Naive B cell (primary cell): ENCODE measurements around the gene NINJ1. TPM values are rescaled to one million over a fixed set of nuclear protein-coding genes. Genes with fewer than 3 reads are reported as not detected.

Experiments
- ATAC-seq, 2 donors: fragments of 150-1000 bp; cut with Tn5 transposase; 2 replicates each; pipeline ENCODE4 v1.10.0; 2021; ENCODE audit warnings: low read depth in 2 of 2, mild to moderate bottlenecking in 2 of 2, moderate library complexity in 2 of 2
- DNase-seq: peaks from one replicate; pipeline ENCODE4 v3.0.0; 2022
- H3K27ac Mint-ChIP-seq, 6 donors: one replicate each; pipeline ENCODE4 v1.8.0; 2020 to 2022; ENCODE audit warnings: mild to moderate bottlenecking in 6 of 6, mixed read lengths in 6 of 6, moderate library complexity in 5 of 6, inconsistent platforms in 2 of 6
- H3K27me3 Mint-ChIP-seq, 3 donors: one replicate each; pipeline ENCODE4 v1.8.0; 2021 to 2022; ENCODE audit warnings: mixed read lengths in 3 of 3, mild to moderate bottlenecking in 1 of 3
- H3K36me3 Mint-ChIP-seq, 2 donors: one replicate each; pipeline ENCODE4 v1.8.0; 2020 to 2022; ENCODE audit warnings: mixed read lengths in 2 of 2, inconsistent platforms in 1 of 2, mild to moderate bottlenecking in 1 of 2
- H3K4me1 Mint-ChIP-seq, 3 donors: one replicate each; pipeline ENCODE4 v1.8.0; 2020 to 2022; ENCODE audit warnings: mixed read lengths in 3 of 3, inconsistent platforms in 1 of 3, mild to moderate bottlenecking in 1 of 3, moderate library complexity in 1 of 3
- H3K4me3 Mint-ChIP-seq, 8 donors: one replicate each; pipeline ENCODE4 v1.8.0; 2020 to 2022; ENCODE audit warnings: mild to moderate bottlenecking in 8 of 8, mixed read lengths in 8 of 8, moderate library complexity in 8 of 8, inconsistent platforms in 2 of 8
- H3K9me3 Mint-ChIP-seq, 7 donors: one replicate each; pipeline ENCODE4 v1.8.0; 2020 to 2022; ENCODE audit warnings: mixed read lengths in 7 of 7, mild to moderate bottlenecking in 5 of 7, inconsistent platforms in 2 of 7, moderate library complexity in 1 of 7
- polyA plus RNA-seq, 6 donors: library from polyadenylated mRNA; unstranded; fragments of 300-500 nt; fragmentation: Illumina TruSeq; gene quantifications; one replicate each; pipeline ENCODE4 v1.2.3, GENCODE V29; 2021; ENCODE audit warnings: low read depth in 6 of 6

The NINJ1 gene
- polyA plus RNA-seq, 6 donors from 2014 or later = 4.3 to 14.2 (median 7.1) TPM

DNA sequence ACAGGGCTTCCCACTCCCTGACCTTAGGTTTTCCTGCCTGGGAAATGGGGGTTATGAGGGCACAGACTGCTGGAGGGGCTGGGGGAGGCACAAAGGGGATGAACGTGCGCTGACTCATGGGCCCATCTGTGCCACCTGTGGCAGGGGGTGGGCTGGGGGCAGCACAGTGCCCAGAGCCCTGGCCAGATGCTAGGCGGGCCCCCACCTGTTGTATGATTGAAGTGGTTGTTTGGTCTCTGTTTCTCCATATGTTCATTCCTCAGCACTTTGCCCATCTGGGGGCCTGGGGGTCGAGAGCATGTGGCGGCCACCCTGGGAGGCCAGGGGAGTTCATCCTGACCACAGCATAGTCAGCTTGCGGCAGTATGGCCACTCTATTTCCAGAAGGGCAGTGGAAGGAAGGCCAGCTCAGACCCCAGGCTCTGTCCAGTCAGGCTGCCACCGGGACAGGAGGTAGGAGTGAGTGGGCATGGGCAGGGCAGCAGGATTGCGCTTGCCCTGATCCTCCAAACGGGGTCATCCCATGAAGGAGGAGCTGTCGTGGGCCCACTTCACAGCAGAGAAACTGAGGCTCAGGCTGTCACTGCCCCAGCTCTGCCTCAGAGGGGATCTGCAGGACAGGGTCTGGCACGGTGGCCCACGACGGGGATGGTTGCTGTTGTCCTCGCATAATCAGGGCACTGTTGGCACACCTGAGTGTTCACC is 841 bp upstream of the NINJ1 start:
- peaks cover 0 to 21% (median 0%) of the 10 kb centered on the region in 3 donors for H3K27me3 Mint-ChIP-seq
- H3K27ac Mint-ChIP-seq = peak overlapping the region; percentile 95 to 100 (median 97)
- peaks cover 0 to 6% (median 3%) of the 10 kb centered on the region in 7 donors for H3K9me3 Mint-ChIP-seq
- DNase-seq (no peak), ATAC-seq (no peak)
- peaks cover 0 to 7% of the 10 kb centered on the region in 2 donors for H3K36me3 Mint-ChIP-seq
- peak overlapping the region; percentile 85 to 92 (median 88) for H3K4me3 Mint-ChIP-seq
- peaks cover 35 to 58% (median 48%) of the 10 kb centered on the region in 3 donors for H3K4me1 Mint-ChIP-seq

DNA sequence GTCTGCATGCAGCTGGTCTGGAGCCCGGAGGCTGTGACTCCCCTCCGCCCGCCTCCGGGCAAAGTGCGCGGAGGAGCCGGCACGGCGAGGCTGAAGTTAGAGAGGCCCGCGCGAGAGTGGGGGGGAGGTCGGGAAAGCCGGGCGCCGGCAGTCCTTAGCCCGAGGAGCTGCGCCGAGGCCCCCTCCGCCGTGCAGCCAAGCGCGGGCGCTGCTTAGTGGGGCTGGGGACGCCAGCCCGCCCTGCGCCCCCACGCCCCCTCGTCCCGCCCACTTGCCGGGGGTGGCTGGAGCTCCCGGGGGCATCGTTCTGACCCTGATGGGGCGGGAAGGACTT is 403 bp downstream of the NINJ1 start:
- ATAC-seq (no peak), DNase-seq (no peak)
- Mint-ChIP-seq H3K36me3 (no peaks in the 10 kb centered on the region), H3K4me1 (peaks cover 30 to 53% (median 43%) of the 10 kb centered on the region in 3 donors), H3K9me3 (peaks cover 0 to 4% (median 3%) of the 10 kb centered on the region in 7 donors), H3K27me3 (peaks cover 0 to 16% (median 0%) of the 10 kb centered on the region in 3 donors), H3K4me3 (peak overlapping the region; percentile 80 to 92 (median 88)), H3K27ac (peak overlapping the region; percentile 63 to 100 (median 94))

DNA sequence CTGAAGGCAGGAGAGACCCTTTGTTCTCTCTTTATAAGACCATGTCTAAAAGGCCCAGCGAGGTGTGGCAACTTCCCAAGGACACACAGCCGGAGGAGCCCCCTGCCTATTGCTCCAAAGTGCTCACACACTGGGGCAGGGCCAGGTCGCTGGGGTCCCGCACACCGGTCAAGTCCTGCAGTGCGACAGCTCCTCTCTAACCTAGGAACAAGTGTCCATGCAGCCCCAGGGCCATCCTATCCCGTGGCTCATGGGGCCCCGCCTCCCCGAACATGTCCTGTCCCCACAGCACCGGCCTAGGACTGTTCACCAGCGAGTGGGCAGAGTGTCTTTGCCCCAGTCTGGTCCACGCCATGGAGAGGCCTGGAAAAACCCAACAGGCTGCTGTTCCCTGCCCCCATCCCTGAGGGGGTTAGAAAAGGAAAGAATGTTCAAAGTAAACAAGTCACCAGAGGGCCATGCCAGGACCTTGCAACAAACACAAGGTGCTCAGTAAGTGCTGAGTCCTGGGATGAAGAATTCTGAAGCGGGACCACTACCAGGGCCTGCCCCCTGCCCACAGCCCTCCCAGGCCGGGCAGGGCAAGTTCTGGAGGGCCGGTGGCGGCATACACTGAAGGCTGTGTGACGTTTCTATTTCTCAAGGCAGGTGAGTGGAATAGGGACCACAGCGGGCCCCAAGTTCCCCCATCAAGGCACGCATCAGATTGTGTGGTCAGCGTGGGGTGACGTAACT is 938 bp downstream of the NINJ1 start:
- peaks cover 28 to 53% (median 41%) of the 10 kb centered on the region in 3 donors for H3K4me1 Mint-ChIP-seq
- peak overlapping the region; percentile 68 to 92 (median 88) for H3K4me3 Mint-ChIP-seq
- H3K36me3 Mint-ChIP-seq = no peaks in the 10 kb centered on the region
- H3K27me3 Mint-ChIP-seq = peaks cover 0 to 16% (median 0%) of the 10 kb centered on the region in 3 donors
- DNase-seq = peak; percentile 55
- H3K9me3 Mint-ChIP-seq = peaks cover 0 to 3% (median 0%) of the 10 kb centered on the region in 7 donors
- H3K27ac Mint-ChIP-seq = peak overlapping the region; percentile 63 to 100 (median 94)
- ATAC-seq = peak; percentile 30 to 49

DNA sequence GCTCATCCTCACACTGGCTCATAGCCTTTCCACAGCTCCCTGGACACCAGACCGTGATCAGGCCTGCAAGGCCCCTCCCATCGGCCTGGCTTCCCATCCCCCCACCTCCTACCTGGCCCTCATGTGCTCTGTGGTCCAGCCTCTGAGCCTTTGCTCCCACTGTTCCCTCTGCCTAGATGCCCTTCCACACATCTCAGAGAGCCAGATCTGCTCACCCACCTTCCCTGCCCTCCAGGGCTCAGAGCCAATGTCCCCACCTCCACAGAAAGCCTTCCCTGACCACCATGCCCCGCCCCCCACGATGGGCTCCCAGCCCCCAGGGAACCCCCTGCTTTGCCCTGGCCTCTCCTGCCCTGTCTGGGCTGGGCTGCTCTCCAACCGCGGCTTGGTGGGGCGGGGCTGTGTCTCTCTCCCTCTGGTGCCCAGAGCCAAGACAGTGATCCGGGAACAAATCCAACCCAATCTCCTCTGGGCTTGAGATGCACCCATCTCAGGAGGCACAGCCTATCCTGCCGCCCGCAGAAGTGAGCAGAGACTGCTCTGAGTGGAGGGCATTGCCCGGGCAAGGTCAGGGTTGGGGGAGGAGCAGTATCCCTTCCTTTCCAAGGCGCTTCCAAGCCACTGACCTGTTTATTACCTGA is 1.6 kb downstream of the NINJ1 start:
- no peak for DNase-seq
- peaks cover 25 to 53% (median 39%) of the 10 kb centered on the region in 3 donors for H3K4me1 Mint-ChIP-seq
- H3K36me3 Mint-ChIP-seq = no peaks in the 10 kb centered on the region

DNA sequence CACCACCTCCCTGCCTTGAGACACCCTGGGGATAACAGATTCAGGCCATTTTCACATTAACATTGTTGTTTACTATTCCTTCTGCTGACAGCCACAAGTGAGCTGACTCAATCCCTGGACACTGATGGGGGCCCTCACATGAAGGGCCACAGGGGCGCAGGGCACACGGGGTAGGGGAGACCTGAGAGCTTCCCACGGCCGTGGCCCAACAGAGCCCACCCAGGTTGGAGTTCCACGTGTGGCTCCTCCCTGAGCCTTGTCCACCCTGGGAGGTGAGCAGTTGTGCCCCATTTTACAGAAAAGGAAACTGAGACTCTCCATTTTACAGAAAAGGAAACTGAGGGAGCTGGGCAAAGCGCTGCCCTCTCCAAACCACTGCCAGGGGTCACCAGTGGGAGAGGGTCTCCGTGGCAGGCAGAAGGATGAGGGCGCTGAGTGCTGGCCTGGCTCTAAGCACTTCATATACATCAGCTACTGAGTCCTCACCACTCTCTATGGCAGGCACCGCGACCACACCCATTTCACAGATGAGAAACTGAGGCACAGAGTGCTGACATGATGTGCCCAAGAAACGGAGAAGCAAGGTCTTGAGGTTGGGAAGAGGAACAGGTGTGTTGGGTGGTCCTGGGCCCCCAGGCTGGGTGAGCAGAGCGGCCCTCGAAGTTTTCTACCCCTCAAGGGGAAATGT is 2.3 kb downstream of the NINJ1 start:
- peaks cover 30 to 55% (median 40%) of the 10 kb centered on the region in 3 donors for H3K4me1 Mint-ChIP-seq

More for the DNA sequence above, 1.6 kb downstream of the NINJ1 start:
- peak overlapping the region in 6 of 8 donors; percentile 32 to 90 (median 84) for H3K4me3 Mint-ChIP-seq
- peaks cover 0 to 16% (median 0%) of the 10 kb centered on the region in 3 donors for H3K27me3 Mint-ChIP-seq
- no peak for ATAC-seq
- no peaks in the 10 kb centered on the region for H3K9me3 Mint-ChIP-seq
- H3K27ac Mint-ChIP-seq = peak overlapping the region in 5 of 6 donors; percentile 69 to 100 (median 96)

DNA sequence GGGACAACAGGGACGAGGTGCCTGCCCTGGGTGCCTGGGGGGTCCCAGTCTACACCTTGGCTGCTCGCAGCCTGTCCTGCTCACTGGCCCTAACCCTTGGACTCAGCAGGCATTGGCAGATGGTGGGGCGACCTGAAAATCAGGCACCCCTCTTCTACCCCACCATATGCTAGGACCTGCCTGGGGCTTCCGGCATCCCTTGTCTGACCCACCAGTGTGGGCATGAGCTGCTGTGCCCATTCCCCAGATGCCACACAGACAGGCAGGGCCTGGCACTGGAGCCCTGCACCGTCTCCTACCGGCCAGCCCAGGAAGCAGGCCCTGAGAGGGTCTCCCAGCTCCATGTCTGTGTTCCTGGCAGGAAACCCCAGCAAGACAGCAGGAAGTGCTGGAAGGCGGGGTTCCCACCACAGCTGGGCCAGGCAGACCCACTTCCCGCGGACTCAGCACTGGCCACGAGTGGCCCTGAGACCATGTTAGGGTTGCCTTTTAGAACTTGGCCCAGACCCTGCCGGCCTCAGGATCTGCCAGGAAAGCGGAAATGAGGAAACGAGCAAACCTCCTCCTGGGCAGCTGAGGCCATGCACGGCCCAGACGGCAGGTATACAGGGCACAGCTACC is 3.1 kb downstream of the NINJ1 start:
- no peak for DNase-seq
- peaks cover 35 to 50% (median 35%) of the 10 kb centered on the region in 3 donors for H3K4me1 Mint-ChIP-seq
- no peaks in the 10 kb centered on the region for H3K36me3 Mint-ChIP-seq
- peak overlapping the region in 1 of 8 donors; percentile 88 for H3K4me3 Mint-ChIP-seq
- H3K9me3 Mint-ChIP-seq = no peaks in the 10 kb centered on the region
- ATAC-seq = no peak
- peaks cover 0 to 16% (median 0%) of the 10 kb centered on the region in 3 donors for H3K27me3 Mint-ChIP-seq
- H3K27ac Mint-ChIP-seq = peak overlapping the region in 2 of 6 donors; percentile 36 to 96

More for the DNA sequence above, 2.3 kb downstream of the NINJ1 start:
- no peaks in the 10 kb centered on the region for H3K36me3 Mint-ChIP-seq
- DNase-seq (no peak), ATAC-seq (no peak)
- peak overlapping the region in 4 of 8 donors; percentile 66 to 88 (median 75) for H3K4me3 Mint-ChIP-seq
- H3K27me3 Mint-ChIP-seq = peaks cover 0 to 16% (median 0%) of the 10 kb centered on the region in 3 donors
- no peaks in the 10 kb centered on the region for H3K9me3 Mint-ChIP-seq
- peak overlapping the region in 5 of 6 donors; percentile 80 to 96 (median 90) for H3K27ac Mint-ChIP-seq

DNA sequence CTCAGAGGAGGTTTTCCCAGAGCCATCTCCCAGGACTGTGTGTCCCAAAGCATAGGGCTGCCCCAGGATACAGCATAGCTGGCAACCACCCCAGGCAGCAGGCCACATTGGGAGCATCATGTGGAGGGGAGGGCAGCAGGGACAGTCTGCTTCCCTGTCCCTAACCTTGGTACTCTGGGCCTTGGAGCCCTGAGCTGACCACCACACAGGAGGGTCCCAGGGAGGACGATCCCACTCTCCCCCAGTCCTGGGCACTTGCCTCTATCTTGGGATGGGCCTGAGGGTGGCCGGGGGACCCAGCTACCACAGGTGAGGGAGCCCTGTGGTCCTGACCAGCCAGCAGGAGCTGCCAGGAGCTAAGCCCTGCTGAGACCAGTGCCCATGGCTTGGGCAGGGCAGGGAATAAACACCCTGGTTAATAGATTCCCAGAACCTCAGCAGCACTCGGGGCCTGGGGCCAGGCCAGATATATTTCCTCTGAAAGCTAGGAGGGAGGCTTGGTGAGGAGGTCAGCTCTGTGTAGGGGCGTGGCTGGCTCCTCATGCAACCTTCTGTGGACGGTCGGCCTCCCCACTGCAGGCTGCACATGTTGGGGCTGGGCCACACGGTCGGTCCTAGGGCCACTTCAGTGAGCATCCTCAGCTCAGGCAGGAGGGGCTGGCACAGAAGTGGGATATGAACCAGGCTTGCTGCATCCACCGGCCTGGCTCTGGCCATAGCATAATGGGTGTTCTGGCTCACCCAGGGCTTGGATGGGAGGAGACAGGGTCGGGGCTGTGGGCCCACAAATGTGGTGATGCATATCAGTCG is 4.2 kb downstream of the NINJ1 start:
- H3K27me3 Mint-ChIP-seq = peaks cover 0 to 15% (median 0%) of the 10 kb centered on the region in 3 donors
- peak overlapping the region in 2 of 6 donors; percentile 51 to 96 for H3K27ac Mint-ChIP-seq
- peaks cover 33 to 48% (median 35%) of the 10 kb centered on the region in 3 donors for H3K4me1 Mint-ChIP-seq
- H3K9me3 Mint-ChIP-seq = no peaks in the 10 kb centered on the region
- DNase-seq (no peak), ATAC-seq (no peak)
- peak overlapping the region in 1 of 8 donors; percentile 54 for H3K4me3 Mint-ChIP-seq
- no peaks in the 10 kb centered on the region for H3K36me3 Mint-ChIP-seq

DNA sequence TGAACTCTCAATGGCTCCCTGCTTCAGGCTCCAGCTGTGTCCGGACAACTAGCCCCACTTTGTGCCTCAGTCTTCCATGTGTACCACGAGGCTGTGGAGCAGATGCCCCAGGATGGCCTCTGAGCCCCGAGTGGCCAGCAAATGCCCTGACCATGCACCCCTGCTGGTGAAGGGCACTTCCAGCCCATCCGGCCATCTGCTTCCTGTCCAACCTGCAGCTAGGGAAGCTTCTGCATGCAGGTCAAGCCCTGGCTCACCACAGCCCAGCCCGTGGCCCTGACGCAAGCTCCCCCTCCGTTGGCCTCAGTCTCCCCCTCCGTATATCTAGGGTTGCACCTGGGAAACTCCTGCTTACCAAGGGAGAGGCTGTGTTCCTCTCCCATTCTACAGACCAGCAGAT is 4.8 kb downstream of the NINJ1 start:
- Mint-ChIP-seq H3K27me3 (peaks cover 0 to 11% (median 0%) of the 10 kb centered on the region in 3 donors), H3K4me1 (peaks cover 28 to 42% (median 30%) of the 10 kb centered on the region in 3 donors), H3K9me3 (no peaks in the 10 kb centered on the region), H3K36me3 (no peaks in the 10 kb centered on the region), H3K27ac (peak overlapping the region in 1 of 6 donors; percentile 11), H3K4me3 (no peak overlapping the region)
- no peak for ATAC-seq
- no peak for DNase-seq

DNA sequence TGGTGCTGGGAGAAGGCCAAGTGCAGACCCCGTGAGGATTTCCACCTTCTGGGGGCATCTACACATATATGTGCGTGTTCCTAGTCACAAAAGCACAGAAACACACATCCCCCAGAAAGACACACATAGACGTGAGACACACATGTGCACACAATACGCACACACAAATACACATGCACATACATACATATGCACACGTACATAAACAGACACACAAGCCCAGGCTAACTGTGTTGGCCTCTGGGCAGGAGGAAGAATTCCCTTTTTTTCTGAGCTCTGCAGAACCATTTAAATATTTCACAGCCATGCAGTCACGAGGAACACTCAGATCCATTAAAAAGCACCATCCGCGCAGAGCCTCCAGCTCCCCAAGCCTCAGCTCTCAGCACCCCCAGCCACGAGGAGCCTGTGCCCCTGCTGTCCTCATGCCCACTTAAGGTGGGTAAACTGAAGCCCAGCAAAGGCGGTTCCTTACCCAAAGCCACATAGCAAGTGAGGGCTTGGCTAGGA is 5.3 kb downstream of the NINJ1 start:
- Mint-ChIP-seq H3K4me3 (peak overlapping the region in 1 of 8 donors; percentile 1), H3K9me3 (no peaks in the 10 kb centered on the region), H3K36me3 (no peaks in the 10 kb centered on the region), H3K27ac (peak overlapping the region in 2 of 6 donors; percentile 0 to 73), H3K27me3 (peaks cover 0 to 11% (median 0%) of the 10 kb centered on the region in 3 donors), H3K4me1 (peaks cover 28 to 42% (median 30%) of the 10 kb centered on the region in 3 donors)
- ATAC-seq (no peak), DNase-seq (no peak)

DNA sequence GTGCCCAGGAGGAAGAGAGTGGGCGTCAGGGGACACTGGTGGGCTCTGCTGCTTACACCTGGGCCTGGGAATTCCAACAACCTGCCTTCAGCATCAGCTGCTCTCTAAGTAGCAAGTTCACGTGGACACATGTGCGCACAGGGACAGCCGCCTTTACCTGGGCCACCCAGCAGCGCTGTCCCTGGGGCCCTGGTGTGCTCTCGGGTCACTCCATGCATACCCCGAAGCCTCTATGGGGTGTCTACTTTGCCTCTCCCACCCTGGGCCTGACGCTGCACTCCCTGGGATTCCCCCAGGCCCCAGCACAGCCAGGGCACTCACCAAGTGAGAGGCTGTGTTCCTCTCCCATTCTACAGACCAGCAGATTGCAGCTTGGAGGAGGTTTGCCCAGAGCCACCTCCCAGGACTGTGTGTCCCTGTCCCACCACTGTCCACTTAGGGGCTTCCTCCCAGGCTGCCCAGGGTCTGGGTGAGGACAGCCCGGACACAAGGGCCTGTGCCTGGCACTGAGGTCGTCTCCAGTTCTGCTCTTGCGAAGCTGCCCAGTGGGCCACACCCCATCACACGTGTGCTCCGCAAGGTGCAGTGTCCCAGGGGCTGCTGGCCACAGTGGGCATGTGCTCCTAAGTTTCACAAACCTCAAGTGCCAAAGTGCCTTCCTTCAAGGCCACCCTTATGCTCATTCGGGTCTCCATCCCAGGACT is 5.9 kb downstream of the NINJ1 start:
- Mint-ChIP-seq H3K27me3 (peaks cover 0 to 9% (median 0%) of the 10 kb centered on the region in 3 donors), H3K4me1 (peaks cover 25 to 36% (median 26%) of the 10 kb centered on the region in 3 donors), H3K27ac (peak overlapping the region in 3 of 6 donors; percentile 0 to 73 (median 24)), H3K4me3 (no peak overlapping the region), H3K9me3 (no peaks in the 10 kb centered on the region), H3K36me3 (no peaks in the 10 kb centered on the region)
- DNase-seq (no peak), ATAC-seq (no peak)

DNA sequence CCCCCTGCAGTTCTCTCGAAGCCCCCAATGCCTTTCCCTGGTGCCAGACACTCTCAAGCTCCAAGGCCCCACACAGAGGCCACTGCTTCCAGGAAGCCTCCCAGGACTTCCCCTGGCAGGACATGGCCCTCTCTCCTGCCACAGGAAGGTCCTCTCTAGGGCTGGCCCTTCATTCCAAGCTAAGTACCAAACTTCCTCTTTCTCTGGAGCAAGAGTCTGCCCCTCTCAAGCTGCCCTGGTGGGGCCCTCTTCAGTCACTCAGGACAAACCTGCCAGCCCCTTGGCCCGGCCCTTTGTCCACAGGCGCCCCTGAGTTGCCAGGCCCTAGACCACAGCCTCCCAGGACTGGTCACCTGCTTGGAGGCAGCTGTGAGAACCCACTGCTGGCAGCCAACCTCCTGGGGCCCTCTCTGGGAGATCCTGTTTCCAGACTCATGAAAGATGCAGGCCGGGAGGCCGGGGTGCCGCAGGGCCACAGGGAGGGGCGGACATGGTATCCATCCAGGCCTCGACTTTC is 6.6 kb downstream of the NINJ1 start:
- no peaks in the 10 kb centered on the region for H3K9me3 Mint-ChIP-seq
- ATAC-seq (peak; percentile 7 to 29), DNase-seq (no peak)
- no peak overlapping the region for H3K4me3 Mint-ChIP-seq
- peaks cover 20 to 29% (median 23%) of the 10 kb centered on the region in 3 donors for H3K4me1 Mint-ChIP-seq
- peaks cover 0 to 2% (median 0%) of the 10 kb centered on the region in 3 donors for H3K27me3 Mint-ChIP-seq
- H3K27ac Mint-ChIP-seq = peak overlapping the region in 2 of 6 donors; percentile 73 to 75
- H3K36me3 Mint-ChIP-seq = no peaks in the 10 kb centered on the region
